ENCODE data around the gene FMN2.

The FMN2 gene

GRCh38 chr1:240194120-240194519 lies 102.4 kb downstream of the FMN2 start:
- Histone ChIP-seq H4K20me1 (ENCODE audit: insufficient read depth, low read length) (no peaks in the 10 kb centered on the region), H3K4me1 (ENCODE audit: low read length) (peaks cover 28% of the 10 kb centered on the region), H3K79me2 (ENCODE audit: low read length) (no peaks in the 10 kb centered on the region), H3K9ac (ENCODE audit: low read length) (no peak overlapping the region), H3K27me3 (ENCODE audit: low read depth, low read length) (0 out of 2 replicates have a peak, but pooled peaks cover 5% of the 10 kb centered on the region), H3K36me3 (replicated peaks; ENCODE audit: low read depth, low read length) (no peaks in the 10 kb centered on the region), H3K27ac (ENCODE audit: low read length) (no peak overlapping the region), H3K9me3 (ENCODE audit: insufficient read depth, low read length) (no peaks in the 10 kb centered on the region), H3K4me3 (ENCODE audit: low read length) (no peak overlapping the region), H3K4me2 (ENCODE audit: low read length) (no peak overlapping the region), H2AFZ (ENCODE audit: low read depth, low read length) (no peak overlapping the region)
- TF ChIP-seq CTCF (IDR thresholded peaks at IDR 0.05; ENCODE audit: low read depth, low read length) = no peak
- no peak for TF ChIP-seq EZH2phosphoT487 (IDR thresholded peaks at IDR 0.05; ENCODE audit: low read depth)

GRCh38 chr1:240198376-240198775 lies 106.7 kb downstream of the FMN2 start:
- Histone ChIP-seq H3K4me3 (ENCODE audit: low read length) (no peak overlapping the region), H3K27me3 (ENCODE audit: low read depth, low read length) (no peaks in the 10 kb centered on the region), H4K20me1 (ENCODE audit: insufficient read depth, low read length) (no peaks in the 10 kb centered on the region), H2AFZ (ENCODE audit: low read depth, low read length) (no peak overlapping the region), H3K79me2 (ENCODE audit: low read length) (no peaks in the 10 kb centered on the region), H3K4me2 (ENCODE audit: low read length) (no peak overlapping the region), H3K27ac (ENCODE audit: low read length) (no peak overlapping the region), H3K9me3 (ENCODE audit: insufficient read depth, low read length) (peaks cover 6% of the 10 kb centered on the region; the same call in 1 of the 2 replicates), H3K36me3 (replicated peaks; ENCODE audit: low read depth, low read length) (no peaks in the 10 kb centered on the region), H3K9ac (ENCODE audit: low read length) (no peak overlapping the region), H3K4me1 (ENCODE audit: low read length) (peaks cover 9% of the 10 kb centered on the region)
- no peak for TF ChIP-seq CTCF (IDR thresholded peaks at IDR 0.05; ENCODE audit: low read depth, low read length)
- no peak for TF ChIP-seq EZH2phosphoT487 (IDR thresholded peaks at IDR 0.05; ENCODE audit: low read depth)

GRCh38 chr1:240199758-240200645 lies 108.3 kb downstream of the FMN2 start:
- Histone ChIP-seq H2AFZ (ENCODE audit: low read depth, low read length) (no peak overlapping the region), H3K4me1 (ENCODE audit: low read length) (no peaks in the 10 kb centered on the region), H3K9me3 (ENCODE audit: insufficient read depth, low read length) (peaks cover 6% of the 10 kb centered on the region; the same call in 1 of the 2 replicates), H3K79me2 (ENCODE audit: low read length) (no peaks in the 10 kb centered on the region), H3K4me3 (ENCODE audit: low read length) (no peak overlapping the region), H4K20me1 (ENCODE audit: insufficient read depth, low read length) (no peaks in the 10 kb centered on the region), H3K27me3 (ENCODE audit: low read depth, low read length) (no peaks in the 10 kb centered on the region), H3K27ac (ENCODE audit: low read length) (no peak overlapping the region), H3K4me2 (ENCODE audit: low read length) (no peak overlapping the region), H3K9ac (ENCODE audit: low read length) (no peak overlapping the region), H3K36me3 (replicated peaks; ENCODE audit: low read depth, low read length) (no peaks in the 10 kb centered on the region)
- TF ChIP-seq EZH2phosphoT487 (IDR thresholded peaks at IDR 0.05; ENCODE audit: low read depth) (no peak), CTCF (IDR thresholded peaks at IDR 0.05; ENCODE audit: low read depth, low read length) (no peak)

- TF ChIP-seq CTCF (IDR thresholded peaks at IDR 0.05; ENCODE audit: low read depth, low read length) (no peak), EZH2phosphoT487 (IDR thresholded peaks at IDR 0.05; ENCODE audit: low read depth) (no peak)
- H3K4me1 ChIP-seq (ENCODE audit: low read length) = no peaks in the 10 kb centered on the region
- no peaks in the 10 kb centered on the region for H4K20me1 ChIP-seq (ENCODE audit: insufficient read depth, low read length)
- H3K27me3 ChIP-seq (ENCODE audit: low read depth, low read length) = no peaks in the 10 kb centered on the region
- no peak overlapping the region for H3K9ac ChIP-seq (ENCODE audit: low read length)
- H3K79me2 ChIP-seq (ENCODE audit: low read length) = no peaks in the 10 kb centered on the region
- H3K4me2 ChIP-seq (ENCODE audit: low read length) = no peak overlapping the region
- no peak overlapping the region for H3K27ac ChIP-seq (ENCODE audit: low read length)
- peaks cover 6% of the 10 kb centered on the region; the same call in 1 of the 2 replicates for H3K9me3 ChIP-seq (ENCODE audit: insufficient read depth, low read length)
- H3K4me3 ChIP-seq (ENCODE audit: low read length) = no peak overlapping the region
- H2AFZ ChIP-seq (ENCODE audit: low read depth, low read length) = no peak overlapping the region
- no peaks in the 10 kb centered on the region for H3K36me3 ChIP-seq (replicated peaks; ENCODE audit: low read depth, low read length)
Observed at GRCh38 chr1:240201931-240202330, 110.2 kb downstream of the FMN2 start.
